HG03439 (cell line): ENCODE results near the gene GLYAT.

ENCODE experiments used
- ATAC-seq: cut with Tn5 transposase; IDR thresholded peaks from one replicate; pipeline ENCODE4 v1.9.1; 2021; ENCODE audit warnings: mild to moderate bottlenecking, moderate library complexity; ENCODE audit not compliant: unreplicated experiment

GLYAT gene

GRCh38 chr11:58731819-58732218, at the start of gene GLYAT:
Gene GLYAT (minus strand): TSS chr11:58731943. CDS start chr11:58724496, 7,447 bp downstream.
- no peak for ATAC-seq

- ATAC-seq = no peak
These were observed 49.6 kb upstream of the GLYAT start for GRCh38 chr11:58781345-58781744.

- no peak for ATAC-seq
These were observed 48.8 kb upstream of the GLYAT start for GRCh38 chr11:58780578-58780977.

GRCh38 chr11:58776891-58777710, 45.4 kb upstream of the GLYAT start:
- ATAC-seq = no peak

GRCh38 chr11:58775066-58775708, 43.4 kb upstream of the GLYAT start:
- no peak for ATAC-seq

- no peak for ATAC-seq
These were observed 42.4 kb upstream of the GLYAT start for GRCh38 chr11:58774164-58774593.

- ATAC-seq = no peak
These were observed 41.6 kb upstream of the GLYAT start for GRCh38 chr11:58773337-58773736.

- no peak for ATAC-seq
These were observed 40.9 kb upstream of the GLYAT start for GRCh38 chr11:58772329-58773285.

- no peak for ATAC-seq
These were observed 39.7 kb upstream of the GLYAT start for GRCh38 chr11:58771458-58771855.

GRCh38 chr11:58770627-58771457, 39.1 kb upstream of the GLYAT start:
- no peak for ATAC-seq

- no peak for ATAC-seq
These were observed 38.4 kb upstream of the GLYAT start for GRCh38 chr11:58770166-58770565.

- no peak for ATAC-seq
These were observed 37.6 kb upstream of the GLYAT start for GRCh38 chr11:58769308-58769707.

GRCh38 chr11:58768137-58768536, 36.4 kb upstream of the GLYAT start:
- no peak for ATAC-seq

GRCh38 chr11:58765078-58765477, 33.3 kb upstream of the GLYAT start:
- ATAC-seq = no peak

- ATAC-seq = no peak
These were observed 31.4 kb upstream of the GLYAT start for GRCh38 chr11:58763120-58763490.

GRCh38 chr11:58762284-58763119, 30.8 kb upstream of the GLYAT start:
- ATAC-seq = no peak

- no peak for ATAC-seq
These were observed 25.7 kb upstream of the GLYAT start for GRCh38 chr11:58757439-58757838.

GRCh38 chr11:58745705-58746364, 14.1 kb upstream of the GLYAT start:
- ATAC-seq = no peak
